Measurements from ENCODE around the gene CFAP99.
"Not testable (repeated sequence)": the region's sequence is repeated elsewhere in the genome, so short reads cannot be mapped to it uniquely, and the experiment has no call there.

CFAP99 gene

DNA sequence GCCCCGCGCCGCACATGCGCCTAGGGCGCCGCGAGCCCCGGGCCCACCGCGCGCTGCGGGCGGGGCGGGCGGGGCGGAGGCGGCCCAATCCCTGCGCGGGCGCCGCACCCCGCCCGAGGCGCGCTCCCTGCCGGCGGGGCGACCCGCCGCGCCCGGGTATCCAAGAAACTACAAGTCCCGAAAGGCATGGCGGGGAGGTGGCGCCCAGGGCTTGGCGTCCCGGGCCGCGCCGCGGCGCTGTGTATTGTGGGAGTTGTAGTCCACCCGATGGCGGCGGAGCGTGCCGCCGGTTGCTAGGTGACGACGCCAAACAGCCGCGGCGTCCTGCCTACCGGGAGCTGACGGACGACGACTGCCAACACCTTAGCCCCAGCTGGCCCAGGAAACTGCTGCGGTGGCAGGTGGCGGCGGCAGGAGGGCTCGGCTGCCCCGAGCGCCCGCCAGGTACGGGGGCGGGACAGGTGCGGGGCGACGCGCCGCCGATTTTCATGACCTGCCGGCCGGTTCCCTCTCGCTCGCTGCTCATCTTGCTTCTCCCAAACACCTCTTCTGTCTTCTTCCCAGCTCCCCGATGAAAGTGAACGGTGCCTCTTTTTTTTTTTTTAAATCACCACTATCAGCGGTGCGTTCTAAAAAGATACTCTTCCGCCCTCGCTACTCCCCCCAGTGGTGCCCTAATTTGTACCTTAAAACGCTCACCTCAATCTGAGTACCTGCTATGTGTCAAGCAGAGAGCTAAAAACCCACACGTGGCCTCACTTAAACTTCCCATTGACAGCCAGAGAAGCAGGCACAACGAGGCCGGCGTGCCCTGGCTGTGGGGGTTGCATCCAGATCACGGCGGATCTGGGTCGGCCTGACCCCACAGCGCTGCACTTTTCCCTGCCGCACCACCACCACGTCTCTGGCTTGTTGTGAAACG, at the start of gene CFAP99:
TSS of gene CFAP99 (plus strand) at position 306 of the 922 bp plus-strand sequence.
- DNase-seq (ENCODE audit: low spot score), result peak; percentile 97

DNA sequence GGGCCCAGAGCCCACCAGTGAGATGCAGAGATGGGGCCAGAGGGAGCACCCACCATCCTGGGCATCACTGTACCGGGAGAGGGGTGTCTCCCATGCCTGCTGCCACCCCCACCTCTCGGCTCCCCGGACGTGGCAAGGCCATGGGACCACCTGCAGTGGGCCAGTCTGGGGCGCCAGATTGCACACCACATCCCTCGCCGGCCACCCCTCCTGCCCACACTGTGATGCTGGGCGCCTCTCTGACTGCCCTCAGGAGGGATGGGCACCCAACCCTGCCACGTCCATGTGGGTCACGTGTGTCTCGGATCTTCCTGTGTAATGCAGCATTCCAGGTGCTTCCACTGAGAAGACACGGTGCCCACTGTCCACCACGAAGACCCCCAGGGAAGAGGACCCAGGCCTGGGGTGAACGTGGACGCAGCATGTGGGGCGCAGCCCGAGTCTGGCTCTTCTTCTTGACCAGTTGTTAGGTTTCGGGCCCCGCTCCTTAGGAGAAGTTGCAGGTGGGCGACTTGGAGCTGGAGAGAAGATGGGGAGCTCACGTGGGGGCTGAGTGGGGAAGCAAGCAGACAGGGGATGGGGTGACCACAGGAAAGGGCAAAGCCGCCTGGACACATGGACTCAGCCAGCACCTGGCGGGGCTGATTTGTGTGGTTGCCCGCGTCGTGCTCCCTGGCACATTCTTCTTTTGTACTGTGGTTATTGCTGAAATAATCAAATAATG, 48.0 kb upstream of the CFAP99 start:
- no peak for DNase-seq (ENCODE audit: low spot score)

DNA sequence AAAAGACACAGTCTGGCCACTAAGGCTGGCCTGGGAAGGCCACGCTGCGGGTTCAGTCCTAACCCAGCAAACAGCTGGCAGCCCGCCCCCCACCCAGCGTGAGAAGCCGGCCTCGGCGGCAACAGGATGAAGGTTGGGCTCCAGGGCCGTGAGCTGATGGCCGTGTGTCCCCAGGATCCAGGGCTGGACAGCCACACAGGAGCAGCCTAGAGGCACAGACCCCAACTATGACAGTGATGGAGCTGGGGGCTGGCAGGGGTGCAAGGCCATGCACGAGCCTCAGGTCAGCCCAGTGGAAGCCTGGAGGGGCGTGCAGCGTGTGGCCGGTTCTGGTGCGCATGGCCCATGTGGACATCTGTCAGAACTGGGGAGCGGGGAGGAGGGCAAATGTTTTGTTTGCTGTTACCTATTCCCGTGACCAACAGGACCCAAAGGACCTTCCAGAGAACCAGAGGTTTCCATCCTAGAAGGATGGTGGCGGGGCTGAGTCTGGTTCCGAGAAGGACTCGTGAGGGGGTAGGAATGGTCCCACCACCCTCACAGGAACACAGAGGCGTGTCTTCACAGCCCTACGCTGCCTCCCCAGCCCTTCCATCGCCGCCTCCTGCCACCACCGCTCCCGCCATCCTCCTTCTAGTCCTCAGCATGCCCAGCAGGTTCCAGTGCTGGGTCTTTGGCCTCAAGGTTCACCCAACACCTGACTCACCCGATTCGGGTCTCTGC, 46.8 kb upstream of the CFAP99 start:
- no peak for DNase-seq (ENCODE audit: low spot score)

DNA sequence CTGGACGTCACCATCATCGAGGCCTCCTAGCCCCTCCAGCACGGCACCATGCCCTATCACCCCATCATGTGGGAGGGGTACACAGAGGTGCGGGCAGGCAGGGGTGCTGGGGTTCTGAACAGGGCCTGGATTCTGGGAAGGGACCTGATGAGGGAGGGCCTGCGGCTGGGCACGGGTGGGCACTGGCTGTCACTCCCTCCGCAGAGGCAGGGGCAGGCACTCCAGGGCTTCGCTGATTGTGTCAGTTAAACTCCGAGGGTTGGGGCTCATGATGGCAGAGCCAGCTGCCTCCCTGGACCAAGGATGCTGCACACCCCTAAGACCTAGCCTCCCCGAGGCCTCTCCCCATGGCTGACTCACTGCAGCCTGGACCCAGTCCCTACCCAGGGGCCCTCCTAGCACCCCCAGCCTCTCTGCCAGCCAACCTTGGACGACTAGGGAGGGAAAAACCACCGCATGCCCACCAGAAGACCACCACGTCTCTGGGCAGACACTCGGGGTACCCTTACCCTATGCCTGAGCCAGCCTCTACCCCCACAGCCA, 46.2 kb upstream of the CFAP99 start:
- DNase-seq (ENCODE audit: low spot score), result no peak

DNA sequence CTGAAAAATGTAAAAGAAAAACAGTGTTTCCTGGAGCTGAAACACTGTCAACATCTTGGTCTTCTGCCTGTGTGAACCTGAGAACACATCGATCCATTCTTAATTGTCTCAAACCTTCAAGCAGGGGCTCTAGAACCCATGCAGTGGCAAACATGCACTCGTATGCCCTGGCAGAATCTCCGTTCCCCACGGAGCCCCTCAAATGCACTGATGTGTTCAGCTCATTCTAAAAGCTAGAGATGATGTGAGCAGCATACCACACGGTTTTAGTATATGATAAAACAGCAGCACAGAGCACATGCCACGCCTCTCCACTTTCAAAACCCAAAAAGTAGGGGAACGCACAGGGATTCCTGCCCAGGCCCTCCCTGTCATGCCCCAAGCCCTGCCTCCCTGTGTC, 45.2 kb upstream of the CFAP99 start:
- no peak for DNase-seq (ENCODE audit: low spot score)

DNA sequence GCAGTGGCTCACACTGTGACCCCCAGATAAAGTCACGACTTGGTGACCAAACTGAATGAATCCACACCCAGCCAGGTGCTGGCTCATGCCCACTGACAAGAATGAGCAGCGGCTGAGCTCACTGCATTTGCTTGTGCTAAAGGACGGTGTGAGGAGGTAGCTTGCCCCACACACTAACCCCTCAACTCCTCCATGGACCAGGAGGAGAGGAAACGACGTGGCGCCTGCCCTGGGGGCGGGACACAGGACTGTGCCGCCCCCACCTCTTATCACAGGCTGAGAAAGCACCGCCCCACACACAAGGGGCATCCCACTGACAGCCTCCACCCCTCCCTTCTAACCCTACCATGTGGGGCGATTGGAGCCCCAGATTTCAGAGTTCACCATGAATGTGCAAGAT, 43.3 kb upstream of the CFAP99 start:
- DNase-seq (ENCODE audit: low spot score), result no peak

DNA sequence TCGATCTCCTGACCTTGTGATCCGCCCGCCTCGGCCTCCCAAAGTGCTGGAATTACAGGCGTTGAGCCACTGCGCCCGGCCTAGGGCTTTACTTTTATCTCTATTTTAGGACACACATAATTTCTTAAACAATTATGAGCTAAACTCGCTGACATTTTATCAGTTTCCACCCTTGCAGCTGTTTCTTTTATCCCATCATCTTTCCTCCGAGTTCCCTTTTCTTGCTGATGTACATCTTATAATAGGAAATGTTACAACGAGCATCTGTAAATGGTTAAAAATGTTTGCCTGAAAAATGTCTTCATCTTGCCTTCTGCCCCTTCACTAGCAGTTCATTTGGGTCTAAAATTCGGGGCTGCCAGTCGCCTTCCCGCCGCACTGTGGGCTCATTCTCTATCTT, 41.5 kb upstream of the CFAP99 start:
- DNase-seq (ENCODE audit: low spot score), result no peak

DNA sequence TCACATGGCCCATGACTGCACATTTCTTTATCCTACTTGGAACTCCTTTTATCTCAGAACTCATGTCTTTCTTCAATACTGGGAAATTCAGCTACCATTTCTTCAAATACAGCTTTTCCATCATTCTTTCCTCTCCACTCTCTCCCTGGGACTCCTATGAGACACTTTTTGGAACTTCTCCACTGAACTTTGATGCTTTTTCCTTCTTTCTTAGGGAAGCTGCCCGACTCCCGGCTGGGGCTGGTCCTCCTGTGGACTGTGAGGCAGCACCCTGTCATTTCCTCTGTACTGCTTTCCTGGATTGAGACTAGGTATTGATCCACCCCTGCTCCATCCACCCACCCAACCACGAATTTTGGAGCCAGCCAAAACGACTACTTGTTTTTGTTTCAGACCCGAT, 40.4 kb upstream of the CFAP99 start:
- DNase-seq (ENCODE audit: low spot score), result no peak

DNA sequence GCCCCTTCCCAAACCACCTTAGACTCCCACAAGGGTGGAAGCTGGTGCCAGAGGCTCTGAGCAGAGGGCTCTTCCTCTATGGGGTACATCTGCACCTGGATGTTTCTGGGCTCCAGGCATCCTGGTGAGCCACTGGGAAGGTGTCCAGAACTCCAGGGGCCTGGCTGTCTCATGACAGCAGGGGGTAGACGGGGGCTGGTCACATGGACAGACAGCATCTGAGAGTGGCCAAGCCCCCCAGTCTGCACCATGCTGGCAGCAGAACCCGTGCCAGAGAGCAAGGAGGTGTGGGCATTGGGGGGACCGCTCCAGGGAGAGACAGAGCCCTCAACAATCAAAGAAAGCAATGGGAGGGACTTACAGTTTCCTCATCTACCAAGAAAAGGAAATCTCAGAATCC, 39.9 kb upstream of the CFAP99 start:
- no peak for DNase-seq (ENCODE audit: low spot score)

DNA sequence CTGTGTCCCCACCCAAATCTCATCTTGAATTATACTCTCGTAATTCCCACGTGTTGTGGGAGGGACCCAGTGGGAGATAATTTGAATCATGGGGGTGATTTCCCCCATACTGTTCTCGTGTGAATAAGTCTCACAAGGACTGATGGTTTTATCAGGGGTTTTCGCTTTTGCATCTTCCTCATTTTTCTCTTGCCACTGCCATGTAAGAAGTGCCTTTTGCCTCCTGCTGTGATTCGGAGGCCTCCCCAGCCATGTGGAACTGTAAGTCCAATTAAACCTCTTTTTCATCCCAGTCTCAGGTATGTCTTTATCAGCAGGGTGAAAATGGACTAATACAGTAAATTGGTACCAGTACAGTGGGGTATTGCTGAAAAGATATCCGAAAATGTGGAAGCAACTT, 38.2 kb upstream of the CFAP99 start:
- DNase-seq (ENCODE audit: low spot score), result not testable (repeated sequence)

DNA sequence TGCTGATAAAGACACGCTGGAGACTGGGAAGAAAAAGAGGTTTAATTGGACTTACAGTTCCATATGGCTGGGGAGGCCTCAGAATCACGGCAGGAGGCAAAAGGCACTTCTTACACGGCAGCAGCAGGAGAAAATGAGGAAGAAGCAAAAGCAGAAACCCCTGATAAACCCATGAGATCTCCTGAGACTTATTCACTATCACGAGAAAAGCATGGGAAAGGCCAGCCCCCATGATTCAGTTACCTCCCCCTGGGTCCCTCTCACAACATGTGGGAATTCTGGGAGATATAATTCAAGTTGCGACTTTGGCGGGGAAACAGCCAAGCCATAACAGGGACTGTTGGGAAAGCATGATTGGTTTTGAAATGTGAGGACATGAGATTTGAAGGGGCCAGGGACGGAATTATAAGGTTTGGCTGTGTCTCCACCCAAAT, 36.0 kb upstream of the CFAP99 start:
- DNase-seq (ENCODE audit: low spot score), result not testable (repeated sequence)

DNA sequence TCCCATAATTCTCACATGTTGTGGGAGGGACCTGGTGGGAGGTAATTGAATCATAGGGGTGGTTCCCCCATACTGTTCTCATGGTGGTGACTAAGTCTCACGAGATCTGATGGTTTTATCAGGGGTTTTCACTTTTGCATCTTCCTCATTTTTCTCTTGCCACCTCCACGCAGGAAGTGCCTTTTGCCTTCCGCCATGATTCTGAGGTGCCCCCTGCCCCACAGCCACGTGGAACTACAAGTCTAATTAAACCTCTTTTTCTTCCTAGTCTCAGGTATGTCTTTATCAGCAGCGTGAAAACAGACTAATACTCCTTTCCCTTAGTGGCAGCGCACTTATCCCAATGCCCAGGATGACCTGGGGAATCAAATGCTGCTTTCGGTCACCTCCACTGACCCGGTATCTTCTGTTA, 35.5 kb upstream of the CFAP99 start:
- not testable (repeated sequence) for DNase-seq (ENCODE audit: low spot score)

DNA sequence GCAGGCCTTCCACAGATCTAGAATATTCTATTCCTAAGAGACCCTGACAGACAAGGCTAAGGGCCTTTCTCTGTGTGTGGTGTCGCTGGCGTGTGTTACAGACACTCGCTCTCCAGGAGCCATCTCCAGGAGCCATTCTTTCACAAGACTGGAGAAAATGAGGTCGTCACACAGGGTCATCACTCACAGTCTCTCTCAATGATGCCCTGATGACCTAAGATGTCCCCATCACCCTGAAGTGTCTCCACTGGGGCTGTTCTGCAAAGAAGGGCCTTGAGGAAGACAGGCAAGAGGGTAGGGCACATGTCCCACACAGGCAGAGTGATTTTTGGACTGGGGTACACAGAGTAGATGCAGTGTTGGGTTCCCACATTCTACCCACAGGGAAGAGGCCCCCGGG, 35.0 kb upstream of the CFAP99 start:
- DNase-seq (ENCODE audit: low spot score), result no peak

DNA sequence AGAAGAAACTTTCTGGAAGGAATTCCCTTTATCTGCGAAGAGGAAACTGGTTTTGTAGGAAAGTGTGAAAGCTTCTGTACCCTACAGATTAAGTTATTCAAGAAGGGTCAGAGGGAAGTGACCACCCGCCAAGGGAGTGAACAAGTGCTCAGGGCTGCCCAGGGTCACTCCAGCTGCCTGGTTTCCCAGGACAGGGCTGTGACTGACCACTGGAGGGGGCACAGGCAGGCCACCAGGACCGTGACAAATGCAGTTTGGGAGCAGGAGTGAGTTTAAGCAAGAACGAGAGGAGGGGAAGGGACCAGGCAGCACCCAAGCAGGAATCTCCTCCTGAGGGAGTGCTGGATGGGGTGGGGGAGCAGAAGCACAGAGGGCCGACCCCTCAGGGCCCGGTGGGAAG, 34.5 kb upstream of the CFAP99 start:
- no peak for DNase-seq (ENCODE audit: low spot score)

DNA sequence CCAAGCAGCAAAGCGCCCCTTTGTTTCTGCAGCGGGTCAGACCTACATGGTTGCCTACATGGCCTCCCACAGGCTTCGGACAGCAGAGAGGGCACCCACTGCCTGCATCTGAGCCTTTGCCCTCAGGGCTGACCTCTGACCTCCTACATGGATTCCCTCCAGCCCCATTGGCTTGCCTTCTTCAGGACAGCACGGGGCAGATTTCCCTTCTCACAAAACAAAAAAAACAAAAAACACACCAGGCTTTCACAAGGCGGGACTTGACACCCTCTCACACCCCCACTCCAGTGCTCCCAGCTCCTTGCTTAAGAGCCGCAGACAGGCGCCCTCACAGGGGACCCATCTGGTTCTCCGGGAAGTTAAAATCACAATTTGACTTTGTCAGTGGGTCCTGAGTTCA, 33.2 kb upstream of the CFAP99 start:
- DNase-seq (ENCODE audit: low spot score), result no peak

DNA sequence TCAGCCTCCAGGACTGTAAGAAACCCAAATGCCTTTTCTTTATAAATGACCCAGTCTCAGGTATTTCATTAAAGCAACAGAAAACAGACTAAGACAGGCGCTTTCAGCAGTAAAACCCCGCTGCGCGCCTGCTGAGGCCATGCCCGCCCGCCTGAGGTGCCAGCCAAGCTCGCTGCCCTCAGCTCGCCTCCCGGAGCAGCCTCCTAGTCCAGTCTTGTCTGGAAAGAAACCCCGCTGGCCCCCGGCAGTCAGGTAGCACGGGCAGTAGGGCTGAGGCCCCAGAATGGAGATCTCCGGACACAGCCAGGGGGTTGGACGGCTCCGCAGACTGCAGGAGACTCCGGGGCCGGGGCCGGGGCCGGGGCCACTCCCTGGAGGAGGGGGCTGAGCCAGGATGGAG, 32.0 kb upstream of the CFAP99 start:
- DNase-seq (ENCODE audit: low spot score), result no peak

DNA sequence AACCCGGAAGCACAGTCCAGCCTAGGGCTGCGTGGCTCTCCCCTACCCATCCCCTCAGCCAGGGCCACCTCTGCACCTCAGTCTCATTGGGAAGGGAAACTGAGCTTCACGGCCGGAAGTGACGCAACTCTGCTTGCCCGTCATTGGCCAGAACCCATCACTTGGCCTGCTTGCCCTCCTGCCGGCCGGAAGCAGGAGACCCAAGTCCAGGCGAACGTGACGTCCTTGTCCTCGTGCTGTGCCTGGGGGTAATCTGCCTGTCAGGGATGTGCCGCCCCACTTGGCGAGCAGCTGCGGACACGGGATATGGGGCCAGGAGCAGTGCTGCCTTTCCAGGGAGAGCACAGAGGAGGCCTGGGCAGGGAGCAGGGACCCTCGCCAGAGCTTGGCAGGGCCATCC, 31.5 kb upstream of the CFAP99 start:
- DNase-seq (ENCODE audit: low spot score), result no peak

DNA sequence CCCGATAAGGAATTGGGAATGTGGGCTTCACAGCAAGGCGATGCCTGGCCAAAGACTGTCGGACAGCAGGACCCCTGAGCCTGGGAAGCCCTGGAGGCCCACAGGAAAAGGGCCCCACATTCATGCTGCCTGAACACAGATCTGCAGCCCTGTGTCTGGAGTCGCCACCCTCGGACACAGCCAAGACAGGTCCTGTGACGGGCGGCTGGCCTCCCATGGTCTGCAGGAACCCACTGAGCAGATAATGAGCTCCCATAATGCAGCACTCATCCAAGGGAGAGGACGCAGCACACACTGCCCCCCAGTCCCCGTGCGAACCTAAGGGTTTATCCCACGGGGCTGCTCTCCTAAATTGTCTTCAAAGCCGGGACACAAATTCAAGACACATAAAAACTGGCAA, 30.9 kb upstream of the CFAP99 start:
- no peak for DNase-seq (ENCODE audit: low spot score)

DNA sequence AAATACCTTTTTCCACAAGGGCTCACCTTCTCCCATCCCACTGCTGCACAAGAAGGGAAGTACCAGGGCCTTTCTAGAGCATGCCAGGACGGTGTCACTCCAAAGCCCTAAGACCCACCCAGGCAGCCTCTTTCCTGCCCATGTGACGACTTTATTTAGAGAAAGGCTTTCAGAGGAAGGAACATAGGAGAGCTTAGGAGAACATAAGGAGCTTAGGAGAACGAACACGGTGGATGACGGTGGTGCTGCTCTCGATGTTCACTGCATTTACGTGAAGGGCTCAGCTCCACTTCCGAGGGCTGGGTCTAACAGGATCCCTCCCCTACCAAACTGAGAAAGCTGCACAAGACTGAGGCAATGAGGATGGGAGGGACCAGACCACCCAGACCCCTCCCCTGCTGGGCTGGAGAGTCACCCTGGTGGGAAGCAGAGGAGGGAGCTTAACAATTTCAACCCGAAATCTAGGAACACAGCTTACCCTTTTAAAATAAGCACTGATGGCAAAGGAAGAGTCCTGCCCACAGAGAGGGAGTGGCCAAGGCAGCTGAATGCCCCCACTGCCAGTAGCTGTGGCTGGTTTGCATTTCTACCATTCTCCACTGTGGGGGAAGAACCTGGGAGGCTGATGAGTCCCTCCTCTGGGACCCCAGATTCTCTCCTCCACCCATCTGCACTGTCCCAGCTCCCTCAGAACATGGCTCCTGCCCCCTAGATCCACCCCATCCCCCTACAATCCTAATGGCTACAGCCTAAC, 30.1 kb upstream of the CFAP99 start:
- no peak for DNase-seq (ENCODE audit: low spot score)

DNA sequence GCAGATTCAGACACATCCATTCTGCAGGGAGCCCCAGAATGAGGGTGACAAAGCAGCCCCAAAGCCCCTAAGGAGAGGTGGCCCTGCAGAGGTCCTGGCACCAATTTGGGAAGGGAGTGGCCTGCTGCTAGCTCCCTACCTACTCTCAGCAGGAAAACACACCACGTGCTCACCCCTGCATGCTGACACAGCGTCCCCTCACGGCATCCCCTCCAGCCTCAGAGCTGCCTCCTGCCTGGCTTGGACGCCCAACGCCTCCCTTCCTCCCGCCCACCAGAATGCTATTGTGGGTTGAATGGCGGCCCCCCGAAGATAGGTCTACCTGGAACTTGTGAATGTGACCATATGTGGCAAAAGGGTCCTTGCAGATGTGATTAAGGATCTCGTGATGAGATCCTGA, 29.1 kb upstream of the CFAP99 start:
- DNase-seq (ENCODE audit: low spot score), result no peak

DNA sequence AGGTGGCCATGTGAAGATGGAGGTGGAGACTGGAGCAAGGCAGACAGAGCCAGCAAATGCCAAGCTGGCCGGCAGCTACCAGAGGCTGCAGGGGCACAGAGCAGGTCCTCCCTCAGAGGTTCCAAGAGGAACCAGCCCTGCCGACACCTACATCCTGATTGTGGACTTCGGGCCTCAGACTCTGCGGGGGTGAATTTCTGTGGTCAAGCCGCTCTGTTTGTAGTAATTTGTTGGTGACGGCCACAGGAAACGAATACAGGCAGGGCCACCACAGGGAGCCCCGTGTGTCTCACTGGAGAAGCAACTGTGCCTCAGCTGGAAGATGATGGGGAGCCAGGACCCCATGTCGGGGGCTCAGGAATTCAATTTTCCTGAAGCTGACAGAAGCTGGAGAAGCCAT, 28.6 kb upstream of the CFAP99 start:
- DNase-seq (ENCODE audit: low spot score), result no peak
